IPS-18a (cell line): ENCODE measurements around the gene MYO3A.
"Not testable (repeated sequence)": the region's sequence is repeated elsewhere in the genome, so short reads cannot be mapped to it uniquely, and the experiment has no call there.

Source experiments
- H3K27ac ChIP-seq: one replicate; pipeline ENCODE4 v1.5.1; 2013; ENCODE audit warnings: low read length
- H3K27me3 ChIP-seq: one replicate; pipeline ENCODE4 v1.6.1; 2013; ENCODE audit warnings: mild to moderate bottlenecking, low read length; ENCODE audit not compliant: control insufficient read depth, insufficient read depth
- H3K36me3 ChIP-seq: one replicate; pipeline ENCODE4 v1.6.1; 2013; ENCODE audit warnings: low read depth, low read length; ENCODE audit not compliant: control insufficient read depth
- H3K4me1 ChIP-seq: one replicate; pipeline ENCODE4 v1.6.1; 2013; ENCODE audit warnings: low read depth, low read length; ENCODE audit not compliant: control insufficient read depth
- H3K4me3 ChIP-seq: one replicate; pipeline ENCODE4 v1.5.1; 2013; ENCODE audit warnings: low read length
- H3K9ac ChIP-seq: one replicate; pipeline ENCODE4 v1.6.1; 2013; ENCODE audit warnings: mild to moderate bottlenecking, low read length, moderate library complexity
- H3K9me3 ChIP-seq: one replicate; pipeline ENCODE4 v1.6.1; 2013; ENCODE audit warnings: low read depth, low read length; ENCODE audit not compliant: control insufficient read depth

MYO3A gene

DNA sequence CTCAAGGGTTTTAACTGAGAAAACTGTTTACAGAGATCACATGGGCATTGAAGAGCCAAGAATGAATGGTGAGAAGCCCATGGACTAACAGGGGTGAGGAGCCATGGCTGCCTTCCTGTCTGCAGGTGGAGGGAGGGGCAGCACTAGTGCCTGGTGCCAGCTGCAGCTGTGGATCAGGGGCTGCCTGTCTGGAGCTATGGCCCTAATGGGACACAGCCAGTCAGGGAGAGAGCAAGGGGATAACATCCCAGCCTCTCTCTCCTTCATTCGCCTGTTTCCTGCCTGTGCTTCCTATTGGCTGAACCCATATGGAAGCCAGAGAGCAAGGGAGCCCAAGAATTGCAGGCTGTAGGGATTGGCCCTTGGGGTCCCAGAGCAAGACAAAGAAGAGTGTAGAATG lies 156.7 kb downstream of the MYO3A start:
- H3K9me3 ChIP-seq: no peaks in the 10 kb centered on the region
- no peaks in the 10 kb centered on the region for H3K4me1 ChIP-seq
- no peaks in the 10 kb centered on the region for H3K27me3 ChIP-seq
- H3K27ac ChIP-seq: no peak overlapping the region
- H3K36me3 ChIP-seq: no peaks in the 10 kb centered on the region
- no peak overlapping the region for H3K4me3 ChIP-seq
- no peak overlapping the region for H3K9ac ChIP-seq

DNA sequence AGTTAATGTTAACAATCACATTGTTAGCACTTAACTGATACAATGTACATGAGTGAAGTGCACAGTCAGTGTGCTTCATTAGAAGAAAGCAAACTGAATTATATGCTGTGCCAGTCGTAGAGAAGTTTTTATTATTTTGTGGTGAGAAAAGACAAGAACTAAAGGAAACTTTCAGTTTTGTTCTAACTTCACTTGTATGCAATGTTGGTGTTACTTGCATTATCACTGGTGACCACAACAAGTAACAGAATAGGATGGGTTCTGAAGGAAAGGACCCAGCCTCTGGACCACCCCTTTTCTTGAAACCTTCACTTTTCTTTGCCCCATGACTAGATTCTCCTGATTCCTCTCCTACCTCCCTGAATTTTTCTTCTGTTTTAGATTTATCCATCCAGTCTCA lies 159.2 kb downstream of the MYO3A start:
- Histone ChIP-seq H3K9ac (no peak overlapping the region), H3K9me3 (no peaks in the 10 kb centered on the region), H3K4me1 (no peaks in the 10 kb centered on the region), H3K4me3 (no peak overlapping the region), H3K27ac (no peak overlapping the region), H3K36me3 (no peaks in the 10 kb centered on the region), H3K27me3 (no peaks in the 10 kb centered on the region)

DNA sequence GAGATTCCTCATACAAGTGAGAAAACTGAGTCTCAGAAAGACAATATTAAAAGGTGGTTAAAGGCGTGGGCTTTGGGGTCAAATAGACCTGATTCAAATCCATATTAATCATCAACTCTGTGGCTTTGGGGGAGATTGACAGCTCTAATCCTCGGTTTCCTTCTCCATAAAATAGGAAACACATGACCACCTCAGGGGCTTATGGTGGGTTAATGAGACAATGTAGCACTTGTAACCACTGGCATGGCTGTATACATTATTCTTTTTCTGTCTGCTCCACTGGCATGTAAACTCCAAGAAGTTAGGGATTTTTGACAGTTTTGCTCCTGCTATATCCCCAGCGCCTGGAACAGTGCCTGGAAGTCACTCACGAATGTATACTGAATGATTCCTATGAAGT lies 161.8 kb downstream of the MYO3A start:
- Histone ChIP-seq H3K27ac (no peak overlapping the region), H3K36me3 (no peaks in the 10 kb centered on the region), H3K4me3 (no peak overlapping the region), H3K27me3 (no peaks in the 10 kb centered on the region), H3K9me3 (no peaks in the 10 kb centered on the region), H3K4me1 (no peaks in the 10 kb centered on the region), H3K9ac (no peak overlapping the region)

DNA sequence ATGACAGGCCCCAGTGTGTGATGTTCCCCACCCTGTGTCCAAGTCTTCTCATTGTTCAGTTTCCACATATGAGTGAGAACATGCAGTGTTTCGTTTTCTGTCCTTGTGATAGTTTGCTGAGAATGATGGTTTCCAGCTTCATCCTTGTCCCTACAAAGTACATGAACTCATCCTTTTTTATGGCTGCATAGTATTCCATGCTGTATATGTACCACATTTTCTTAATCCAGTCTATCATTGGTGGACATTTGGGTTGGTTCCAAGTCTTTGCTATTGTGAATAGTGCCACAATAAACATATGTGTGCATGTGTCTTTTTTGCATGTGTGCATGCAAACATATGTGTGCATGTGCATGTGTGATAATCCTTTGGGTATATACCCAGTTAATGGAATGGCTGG lies 163.5 kb downstream of the MYO3A start:
- H3K36me3 ChIP-seq, H3K27me3 ChIP-seq, H3K27ac ChIP-seq, H3K9ac ChIP-seq, H3K4me1 ChIP-seq, H3K9me3 ChIP-seq, H3K4me3 ChIP-seq: not testable (repeated sequence)

DNA sequence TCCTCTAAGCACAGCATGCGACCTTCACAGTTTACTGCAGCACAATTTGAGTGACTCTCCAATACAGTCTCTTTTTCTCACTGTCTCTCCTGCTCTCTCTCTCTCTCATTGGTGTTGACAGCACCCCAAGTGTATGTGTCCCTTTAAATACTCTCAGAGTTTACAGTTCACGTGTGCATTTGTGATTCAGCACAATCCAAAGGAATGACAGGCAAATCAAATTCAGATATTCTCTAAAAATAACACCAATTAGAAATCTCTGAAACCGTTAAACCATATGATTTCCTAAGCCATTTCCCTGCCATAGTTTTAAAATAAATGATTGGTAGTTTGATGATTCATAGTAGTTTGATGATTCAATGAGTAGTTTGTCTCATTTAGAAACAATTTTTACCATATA lies 178.5 kb downstream of the MYO3A start:
- no peaks in the 10 kb centered on the region for H3K4me1 ChIP-seq
- H3K9me3 ChIP-seq: no peaks in the 10 kb centered on the region
- no peaks in the 10 kb centered on the region for H3K36me3 ChIP-seq
- no peaks in the 10 kb centered on the region for H3K27me3 ChIP-seq
- H3K27ac ChIP-seq: no peak overlapping the region
- H3K9ac ChIP-seq: no peak overlapping the region
- H3K4me3 ChIP-seq: no peak overlapping the region

DNA sequence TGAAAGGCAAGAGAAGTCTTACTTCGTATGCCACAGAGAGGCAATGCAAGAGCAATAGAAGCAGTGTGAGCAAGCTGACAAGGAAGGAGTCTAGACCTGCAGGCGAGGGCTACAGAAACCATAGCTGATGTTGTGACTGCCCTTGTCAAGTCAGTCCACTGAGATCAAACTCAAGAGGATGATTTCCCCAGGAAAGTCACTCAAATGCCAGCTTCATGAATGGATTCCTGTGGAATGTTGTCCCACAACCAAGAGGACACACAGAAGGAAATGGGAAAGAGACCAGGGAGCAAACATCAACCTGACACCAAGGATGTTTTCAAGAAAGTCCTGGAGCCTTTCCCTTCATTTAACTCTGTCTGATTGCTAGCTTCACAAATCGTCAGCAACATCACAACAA lies 204.6 kb downstream of the MYO3A start:
- Histone ChIP-seq H3K27me3 (no peaks in the 10 kb centered on the region), H3K9ac (no peak overlapping the region), H3K9me3 (no peaks in the 10 kb centered on the region), H3K36me3 (no peaks in the 10 kb centered on the region), H3K4me3 (no peak overlapping the region), H3K27ac (no peak overlapping the region), H3K4me1 (no peaks in the 10 kb centered on the region)

DNA sequence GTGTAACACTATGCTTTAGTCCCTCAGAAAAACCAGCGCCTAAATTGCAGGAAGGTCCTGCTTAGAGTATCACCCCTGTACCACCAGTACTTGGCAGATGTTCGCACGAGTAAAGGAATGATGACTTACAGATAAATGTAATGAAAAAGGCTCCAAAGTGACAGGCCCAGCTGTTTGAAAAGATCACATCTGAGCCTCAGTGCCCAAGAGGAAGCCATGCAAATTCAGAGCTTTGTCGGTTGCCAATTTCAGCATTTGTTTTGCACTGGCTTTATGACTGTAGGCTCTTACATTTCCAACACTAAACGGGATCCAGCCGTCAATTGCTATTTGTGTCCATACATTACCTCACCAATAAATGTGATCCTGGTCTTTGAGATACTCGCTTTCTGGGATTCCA lies 222.0 kb downstream of the MYO3A start:
- peaks cover under 1% of the 10 kb centered on the region for H3K4me1 ChIP-seq
- H3K27ac ChIP-seq: no peak overlapping the region
- H3K36me3 ChIP-seq: no peaks in the 10 kb centered on the region
- no peaks in the 10 kb centered on the region for H3K9me3 ChIP-seq
- no peaks in the 10 kb centered on the region for H3K27me3 ChIP-seq
- no peak overlapping the region for H3K9ac ChIP-seq
- no peak overlapping the region for H3K4me3 ChIP-seq

- Histone ChIP-seq H3K4me1 (peaks cover 15% of the 10 kb centered on the region), H3K36me3 (no peaks in the 10 kb centered on the region), H3K9me3 (no peaks in the 10 kb centered on the region), H3K27ac (no peak overlapping the region), H3K4me3 (no peak overlapping the region), H3K9ac (no peak overlapping the region), H3K27me3 (no peaks in the 10 kb centered on the region)
These were observed 223.7 kb downstream of the MYO3A start for GRCh38 chr10:26157734-26158133.

GRCh38 chr10:26169466-26169865 lies 235.4 kb downstream of the MYO3A start:
- Histone ChIP-seq H3K4me1 (peaks cover 37% of the 10 kb centered on the region), H3K27ac (no peak overlapping the region), H3K27me3 (no peaks in the 10 kb centered on the region), H3K9me3 (no peaks in the 10 kb centered on the region), H3K36me3 (no peaks in the 10 kb centered on the region), H3K4me3 (no peak overlapping the region), H3K9ac (no peak overlapping the region)

- peaks cover 32% of the 10 kb centered on the region for H3K4me1 ChIP-seq
- H3K4me3 ChIP-seq: no peak overlapping the region
- H3K36me3 ChIP-seq: no peaks in the 10 kb centered on the region
- H3K9ac ChIP-seq: no peak overlapping the region
- H3K9me3 ChIP-seq: no peaks in the 10 kb centered on the region
- H3K27me3 ChIP-seq: no peaks in the 10 kb centered on the region
- no peak overlapping the region for H3K27ac ChIP-seq
These were observed 238.1 kb downstream of the MYO3A start for GRCh38 chr10:26172131-26172530.

GRCh38 chr10:26173837-26174236 lies 239.8 kb downstream of the MYO3A start:
- Histone ChIP-seq H3K4me1 (peaks cover 32% of the 10 kb centered on the region), H3K9ac (no peak overlapping the region), H3K36me3 (no peaks in the 10 kb centered on the region), H3K4me3 (no peak overlapping the region), H3K27ac (no peak overlapping the region), H3K27me3 (no peaks in the 10 kb centered on the region), H3K9me3 (no peaks in the 10 kb centered on the region)

DNA sequence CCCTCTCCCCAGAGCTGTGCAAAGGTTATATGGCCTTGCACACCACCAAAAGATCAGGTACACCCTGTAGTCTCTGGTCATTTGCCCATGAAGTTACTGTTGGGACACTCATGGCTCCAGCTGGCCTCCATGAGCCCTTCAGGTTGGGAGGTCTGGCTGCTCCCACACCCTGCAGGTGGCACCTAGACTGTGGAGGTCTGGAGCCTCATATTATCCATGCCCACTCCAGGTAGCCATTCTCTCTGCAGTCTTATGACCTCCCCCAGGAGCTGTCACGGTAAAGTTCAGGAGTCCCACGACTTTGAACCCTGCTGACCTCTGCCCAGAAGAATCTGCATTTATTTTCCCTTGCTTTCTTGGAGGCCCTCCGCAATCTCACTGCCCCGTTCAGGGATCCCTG lies 243.3 kb downstream of the MYO3A start:
- peaks cover 6% of the 10 kb centered on the region for H3K4me1 ChIP-seq
- no peak overlapping the region for H3K27ac ChIP-seq
- H3K36me3 ChIP-seq: no peaks in the 10 kb centered on the region
- no peak overlapping the region for H3K4me3 ChIP-seq
- H3K27me3 ChIP-seq: no peaks in the 10 kb centered on the region
- no peaks in the 10 kb centered on the region for H3K9me3 ChIP-seq
- H3K9ac ChIP-seq: no peak overlapping the region

DNA sequence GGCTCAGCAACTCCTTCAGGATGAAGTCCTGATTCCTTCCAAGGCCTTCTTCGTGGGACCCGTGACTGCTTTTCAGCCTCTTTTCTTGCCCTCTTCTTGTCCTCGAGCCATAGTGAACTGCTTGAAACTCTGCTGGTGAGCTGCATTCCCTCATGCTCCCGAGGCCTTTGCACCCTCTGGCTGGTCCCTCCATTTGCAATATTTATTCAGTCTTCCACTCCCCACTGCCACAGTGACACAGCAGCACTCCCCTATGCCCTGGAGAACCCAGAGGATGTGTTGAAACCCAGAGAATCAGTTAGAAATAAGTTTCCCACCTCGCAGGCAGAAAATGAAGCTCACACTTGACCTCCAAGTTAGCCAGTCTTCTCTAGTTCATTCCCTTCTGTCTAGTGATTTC lies 260.2 kb downstream of the MYO3A start:
- Histone ChIP-seq H3K36me3 (no peaks in the 10 kb centered on the region), H3K27ac (no peak overlapping the region), H3K9me3 (no peaks in the 10 kb centered on the region), H3K4me3 (no peak overlapping the region), H3K27me3 (no peaks in the 10 kb centered on the region), H3K9ac (no peak overlapping the region), H3K4me1 (peaks cover 3% of the 10 kb centered on the region)
